Right lobe of liver (tissue), 4 donors: Measurements from ENCODE around the gene PITPNM2.

Source experiments
- POLR2A ChIP-seq: fragments of 450-650 bp; IDR thresholded peaks from one replicate; pipeline ENCODE4 v1.6.1; 2017; ENCODE audit warnings: antibody characterized with exemption, mild to moderate bottlenecking
- TF ChIP-seq, protein P1 (sequence below), 4 donors: fragments of 200-600 bp in 3 of 4; fragments of 450-650 bp in 1 of 4; IDR thresholded peaks; one replicate each; pipeline versions ENCODE4 v1.5.1 to v1.8.0; 2016 to 2022; ENCODE audit warnings: antibody characterized with exemption in 4 of 4, mild to moderate bottlenecking in 2 of 4
- donor health status: DM: no; HTN: no; CAD: no.
- donor health status: DM: no; HTN: no; CAD: no.
- donor health status: DM: no; HTN: yes; CAD: no.

GRCh38 chr12:123141615-123142517, 9.0 kb downstream of the PITPNM2 start:
- TF ChIP-seq, protein P1, sequence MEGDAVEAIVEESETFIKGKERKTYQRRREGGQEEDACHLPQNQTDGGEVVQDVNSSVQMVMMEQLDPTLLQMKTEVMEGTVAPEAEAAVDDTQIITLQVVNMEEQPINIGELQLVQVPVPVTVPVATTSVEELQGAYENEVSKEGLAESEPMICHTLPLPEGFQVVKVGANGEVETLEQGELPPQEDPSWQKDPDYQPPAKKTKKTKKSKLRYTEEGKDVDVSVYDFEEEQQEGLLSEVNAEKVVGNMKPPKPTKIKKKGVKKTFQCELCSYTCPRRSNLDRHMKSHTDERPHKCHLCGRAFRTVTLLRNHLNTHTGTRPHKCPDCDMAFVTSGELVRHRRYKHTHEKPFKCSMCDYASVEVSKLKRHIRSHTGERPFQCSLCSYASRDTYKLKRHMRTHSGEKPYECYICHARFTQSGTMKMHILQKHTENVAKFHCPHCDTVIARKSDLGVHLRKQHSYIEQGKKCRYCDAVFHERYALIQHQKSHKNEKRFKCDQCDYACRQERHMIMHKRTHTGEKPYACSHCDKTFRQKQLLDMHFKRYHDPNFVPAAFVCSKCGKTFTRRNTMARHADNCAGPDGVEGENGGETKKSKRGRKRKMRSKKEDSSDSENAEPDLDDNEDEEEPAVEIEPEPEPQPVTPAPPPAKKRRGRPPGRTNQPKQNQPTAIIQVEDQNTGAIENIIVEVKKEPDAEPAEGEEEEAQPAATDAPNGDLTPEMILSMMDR (IDR thresholded peaks at IDR 0.05) = no peak
- TF ChIP-seq POLR2A = peak; percentile 32
